Endothelial cell of umbilical vein (primary cell): ENCODE measurements around the gene LDLRAD3. TPM values are rescaled to one million over a fixed set of nuclear protein-coding genes. Genes with fewer than 3 reads are reported as not detected.

Source experiments
- BruUV-seq: library from RNA; stranded (reverse); fragments of 400-500 nt; replicated peaks from 2 replicates; lab custom pipeline; 2021; lab: Mats Ljungman, UMichigan
- CTCF ChIA-PET: fragments of 300-600, 350-600 bp; sonication (Branson Sonifier 250); formaldehyde crosslinking; loops from one replicate; lab custom pipeline; 2021; ENCODE audit warnings: antibody characterized with exemption, inconsistent platforms; lab: Charles Lee
- POLR2A ChIA-PET: fragments of 300-600, 350-600 bp; sonication (Branson Sonifier 250); formaldehyde crosslinking; loops from one replicate; lab custom pipeline; 2021; ENCODE audit warnings: antibody characterized with exemption, inconsistent platforms; lab: Charles Lee
- DNase-seq: peaks from one replicate; pipeline ENCODE4 v3.0.0-alpha.2; 2011; ENCODE audit warnings: low read depth, low spot score
- FAIRE-seq: peaks from 2 replicates; lab custom pipeline; 2011; peaks lifted over from hg19 to GRCh38; lab: Jason Lieb, UNC
- H2AFZ ChIP-seq: 2 replicates; pipeline ENCODE4 v1.6.0; 2012; ENCODE audit warnings: low read depth, low read length, control low read depth, inconsistent platforms
- H3K27ac ChIP-seq: 2 replicates; pipeline ENCODE4 v1.5.1; 2011; ENCODE audit warnings: low read depth, mild to moderate bottlenecking, control low read depth, low read length, moderate library complexity; ENCODE audit not compliant: insufficient read depth
- H3K27me3 ChIP-seq, 2 experiments: 2 replicates each; pipeline versions ENCODE4 v1.6.0 to v1.6.1; 2011; ENCODE audit warnings: low read length in 2 of 2, mixed read lengths in 1 of 2; ENCODE audit not compliant: control insufficient read depth in 2 of 2, insufficient read depth in 2 of 2
- H3K36me3 ChIP-seq, 2 experiments: 2 replicates in 1 of 2; 3 replicates in 1 of 2; pipeline ENCODE4 v1.5.1; 2011; ENCODE audit warnings: low read length in 2 of 2, mild to moderate bottlenecking in 1 of 2, moderate library complexity in 1 of 2; ENCODE audit not compliant: control insufficient read depth in 2 of 2, insufficient read depth in 2 of 2; ENCODE audit errors: extremely low read depth in 1 of 2
- H3K4me1 ChIP-seq: 3 replicates; pipeline ENCODE4 v1.5.1; 2011; ENCODE audit warnings: mild to moderate bottlenecking, low read length; ENCODE audit not compliant: control insufficient read depth, insufficient read depth; ENCODE audit errors: extremely low read depth
- H3K4me2 ChIP-seq: 2 replicates; pipeline ENCODE4 v1.6.1; 2011; ENCODE audit warnings: low read length, control low read depth, mixed read lengths; ENCODE audit not compliant: insufficient read depth
- H3K4me3 ChIP-seq, 3 experiments: fragments of 200-600 bp in 1 of 3; sonication (generic), shearing (Covaris generic) in 1 of 3; replicated peaks in 1 of 3; 2 replicates each; pipeline ENCODE4 v1.5.1; 2011 to 2016; ENCODE audit warnings: control low read depth in 3 of 3, low read length in 3 of 3, mild to moderate bottlenecking in 2 of 3, inconsistent platforms in 1 of 3, low read depth in 1 of 3, moderate library complexity in 1 of 3; ENCODE audit not compliant: insufficient read depth in 1 of 3
- H3K79me2 ChIP-seq: 2 replicates; pipeline ENCODE4 v1.6.0; 2012; ENCODE audit warnings: low read length, inconsistent platforms; ENCODE audit not compliant: control insufficient read depth, insufficient read depth
- H3K9ac ChIP-seq: replicated peaks from 2 replicates; pipeline ENCODE3; 2011; ENCODE audit warnings: low read length, control low read depth; ENCODE audit not compliant: insufficient read depth; ENCODE audit errors: extremely low read depth
- H3K9me1 ChIP-seq: replicated peaks from 3 replicates; pipeline ENCODE4 v1.6.0; 2011; ENCODE audit warnings: mild to moderate bottlenecking, low read length; ENCODE audit not compliant: control insufficient read depth, insufficient read depth; ENCODE audit errors: extremely low read depth
- H3K9me3 ChIP-seq: replicated peaks from 2 replicates; pipeline ENCODE4 v1.5.1; 2012; ENCODE audit warnings: low read length, inconsistent platforms; ENCODE audit not compliant: control insufficient read depth, insufficient read depth
- H4K20me1 ChIP-seq: replicated peaks from 2 replicates; pipeline ENCODE3; 2011; ENCODE audit warnings: mild to moderate bottlenecking, low read length; ENCODE audit not compliant: control insufficient read depth, insufficient read depth; ENCODE audit errors: extremely low read depth
- EZH2 ChIP-seq: IDR thresholded peaks from 2 replicates; pipeline ENCODE4 v1.6.1; 2012; ENCODE audit warnings: borderline replicate concordance, low read depth, mild to moderate bottlenecking, moderate library complexity, low read length, inconsistent platforms; ENCODE audit not compliant: severe bottlenecking
- FOS ChIP-seq: IDR thresholded peaks from 2 replicates; pipeline ENCODE4 v1.6.1; 2011; ENCODE audit warnings: mild to moderate bottlenecking, low read length, moderate library complexity, borderline replicate concordance; ENCODE audit not compliant: insufficient read depth
- GATA2 ChIP-seq: IDR thresholded peaks from 2 replicates; pipeline ENCODE4 v1.7.0; 2011; ENCODE audit warnings: low read depth, mild to moderate bottlenecking, moderate library complexity, mixed read lengths, low read length; ENCODE audit not compliant: insufficient read length, insufficient read depth
- JUN ChIP-seq: IDR thresholded peaks from 2 replicates; pipeline ENCODE4 v1.6.1; 2011; ENCODE audit warnings: borderline replicate concordance, low read depth; ENCODE audit not compliant: insufficient read length, insufficient read depth
- MYC ChIP-seq: IDR thresholded peaks from one replicate; pipeline ENCODE4 v1.6.1; 2011; ENCODE audit warnings: mild to moderate bottlenecking, low read depth, low read length
- POLR2A ChIP-seq: IDR thresholded peaks from 2 replicates; pipeline ENCODE4 v1.6.1; 2012; ENCODE audit warnings: low read depth, mild to moderate bottlenecking, control low read depth, low read length
- POLR2AphosphoS5 ChIP-seq: IDR thresholded peaks from 2 replicates; pipeline ENCODE4 v1.6.1; 2012; ENCODE audit warnings: low read depth, mild to moderate bottlenecking, control low read depth, low read length, moderate library complexity; ENCODE audit not compliant: insufficient read depth
- dilution Hi-C: fragments of 300-500 bp; cut with MboI; formaldehyde crosslinking; loops from one replicate; pipeline ENCODE4 v1.15.0; 2019; ENCODE audit warnings: low sequenced_read_pairs; ENCODE audit not compliant: extremely low pct_ligation_motif_present
- intact Hi-C: fragments of 100-400 bp; cut with micrococcal nuclease; formaldehyde crosslinking; loops from one replicate; pipeline ENCODE4 v1.10.0; 2022
- polyA plus RNA-seq, 4 experiments: library from polyadenylated mRNA; depleted of rRNA in 3 of 4; stranded (reverse) in 3 of 4; unstranded in 1 of 4; fragments of >200 nt; gene quantifications; 2 replicates each; pipeline versions ENCODE4 v1.2.1 to v1.2.3, GENCODE V29; 2011 to 2012; ENCODE audit warnings: missing spikeins in 1 of 4
- total RNA-seq: library from RNA; stranded (reverse); gene quantifications from 2 replicates; pipeline ENCODE4 v1.2.3, GENCODE V29; 2021

LDLRAD3 gene
- total and polyA plus RNA-seq, 2 donors (not counting 3 experiments of a cell fraction or from before 2014, with no cell fraction given) = 17.9 to 25.1 TPM

GRCh38 chr11:36162006-36162882, 218.4 kb downstream of the LDLRAD3 start:
- Histone ChIP-seq H3K9me1 (no peaks in the 10 kb centered on the region), H3K27me3 (no peaks in the 10 kb centered on the region), H3K79me2 (no peaks in the 10 kb centered on the region), H3K4me3 (no peak overlapping the region), H4K20me1 (no peaks in the 10 kb centered on the region), H3K9me3 (no peaks in the 10 kb centered on the region), H3K4me1 (peaks cover 30% of the 10 kb centered on the region), H3K36me3 (no peaks in the 10 kb centered on the region), H3K4me2 (no peak overlapping the region), H3K27ac (no peak overlapping the region), H2AFZ (no peak overlapping the region), H3K9ac (no peak overlapping the region)
- CTCF ChIA-PET = interaction anchor here (0.8 to 2.3 kb wide), 9 partner anchors 10 to 548 kb away, joined by 3 to 14 read pairs (median 5); no protein-coding TSS in a partner anchor
- POLR2A ChIA-PET = no interaction called here
- FAIRE-seq = no peak
- dilution Hi-C loops (no loop called here), intact Hi-C loops (no loop called here)
- TF ChIP-seq FOS (no peak), POLR2AphosphoS5 (no peak), MYC (no peak), JUN (no peak), GATA2 (no peak), EZH2 (no peak), POLR2A (no peak)
- BruUV-seq = no TSS peak
- no peak for DNase-seq
